Tibial nerve (tissue), 3 donors: ENCODE data around the gene GCN1.

ENCODE experiments used
- POLR2A ChIP-seq, 2 donors: fragments of 450-650 bp; IDR thresholded peaks; one replicate each; pipeline ENCODE4 v1.6.1; 2017; ENCODE audit warnings: antibody characterized with exemption in 2 of 2, mild to moderate bottlenecking in 2 of 2, moderate library complexity in 2 of 2
- TF ChIP-seq, protein P1 (sequence below), 5 experiments: fragments of 200-600 bp in 3 of 5; fragments of 450-650 bp in 2 of 5; sonication (generic) in 3 of 5; IDR thresholded peaks; one replicate each; pipeline ENCODE4 v1.5.1; 2016 to 2019; ENCODE audit warnings: antibody characterized with exemption in 5 of 5, mild to moderate bottlenecking in 3 of 5, moderate library complexity in 2 of 5

DNA sequence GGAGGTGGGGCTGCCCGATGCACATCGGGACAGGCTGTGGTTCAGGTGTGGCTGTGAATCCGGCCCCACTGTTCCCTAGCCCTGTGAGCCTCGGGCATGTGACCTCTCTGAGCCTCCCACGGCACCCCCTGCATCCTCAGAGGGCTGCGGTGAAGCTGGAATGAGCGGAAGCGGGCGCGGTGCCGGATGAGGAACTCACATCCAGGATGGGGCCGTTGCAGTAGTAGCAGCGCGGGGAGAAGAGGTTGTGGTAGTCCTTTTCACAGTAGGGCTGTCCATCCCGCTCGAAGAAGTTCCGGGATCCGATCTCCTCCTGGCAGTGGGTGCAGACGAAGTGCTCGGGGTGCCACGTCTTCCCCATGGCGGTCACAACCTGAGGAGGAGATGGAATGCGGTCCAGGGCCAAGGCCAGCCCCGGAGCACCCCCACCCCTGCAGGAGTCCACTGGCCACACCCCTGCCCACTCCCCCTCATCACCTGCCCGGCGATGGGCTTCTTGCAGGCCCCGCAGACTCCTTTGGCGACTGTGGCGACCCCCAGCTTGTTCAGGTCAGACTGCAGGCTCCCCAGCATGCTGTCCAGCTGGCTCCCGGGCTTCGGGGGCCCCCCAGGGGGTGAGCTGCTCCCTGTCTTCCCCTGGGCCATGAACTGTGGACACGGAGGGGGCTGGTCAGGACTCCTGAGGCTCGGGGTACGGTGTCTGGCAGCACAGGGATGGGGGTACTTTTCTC is 20.3 kb upstream of the GCN1 start:
- TF ChIP-seq, protein P1, sequence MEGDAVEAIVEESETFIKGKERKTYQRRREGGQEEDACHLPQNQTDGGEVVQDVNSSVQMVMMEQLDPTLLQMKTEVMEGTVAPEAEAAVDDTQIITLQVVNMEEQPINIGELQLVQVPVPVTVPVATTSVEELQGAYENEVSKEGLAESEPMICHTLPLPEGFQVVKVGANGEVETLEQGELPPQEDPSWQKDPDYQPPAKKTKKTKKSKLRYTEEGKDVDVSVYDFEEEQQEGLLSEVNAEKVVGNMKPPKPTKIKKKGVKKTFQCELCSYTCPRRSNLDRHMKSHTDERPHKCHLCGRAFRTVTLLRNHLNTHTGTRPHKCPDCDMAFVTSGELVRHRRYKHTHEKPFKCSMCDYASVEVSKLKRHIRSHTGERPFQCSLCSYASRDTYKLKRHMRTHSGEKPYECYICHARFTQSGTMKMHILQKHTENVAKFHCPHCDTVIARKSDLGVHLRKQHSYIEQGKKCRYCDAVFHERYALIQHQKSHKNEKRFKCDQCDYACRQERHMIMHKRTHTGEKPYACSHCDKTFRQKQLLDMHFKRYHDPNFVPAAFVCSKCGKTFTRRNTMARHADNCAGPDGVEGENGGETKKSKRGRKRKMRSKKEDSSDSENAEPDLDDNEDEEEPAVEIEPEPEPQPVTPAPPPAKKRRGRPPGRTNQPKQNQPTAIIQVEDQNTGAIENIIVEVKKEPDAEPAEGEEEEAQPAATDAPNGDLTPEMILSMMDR (IDR thresholded peaks at IDR 0.05): no peak
- TF ChIP-seq POLR2A (IDR thresholded peaks at IDR 0.05): no peak
